Effector CD8-positive, alpha-beta T cell (primary cell): ENCODE results near the gene ERCC6L2.

Source experiments
- DNase-seq: peaks from one replicate; lab custom pipeline; 2025; lab: John Stamatoyannopoulos, UW

Gene ERCC6L2

GRCh38 chr9:95927271-95928004 lies 51.9 kb downstream of the ERCC6L2 start:
- DNase-seq = no peak

- no peak for DNase-seq
Measured at GRCh38 chr9:95930277-95930676, 54.8 kb downstream of the ERCC6L2 start.

GRCh38 chr9:95935861-95936578 lies 60.5 kb downstream of the ERCC6L2 start:
- DNase-seq = no peak

- no peak for DNase-seq
Measured at GRCh38 chr9:95936579-95937075, 61.1 kb downstream of the ERCC6L2 start.

- no peak for DNase-seq
Measured at GRCh38 chr9:95937131-95937530, 61.6 kb downstream of the ERCC6L2 start.

- no peak for DNase-seq
Measured at GRCh38 chr9:95938724-95939123, 63.2 kb downstream of the ERCC6L2 start.

GRCh38 chr9:95939472-95939871 lies 64.0 kb downstream of the ERCC6L2 start:
- no peak for DNase-seq

GRCh38 chr9:95940265-95940664 lies 64.8 kb downstream of the ERCC6L2 start:
- no peak for DNase-seq

GRCh38 chr9:95942016-95942415 lies 66.5 kb downstream of the ERCC6L2 start:
- no peak for DNase-seq

GRCh38 chr9:95947118-95947517 lies 71.6 kb downstream of the ERCC6L2 start:
- no peak for DNase-seq

- DNase-seq = no peak
Measured at GRCh38 chr9:95952471-95952870, 77.0 kb downstream of the ERCC6L2 start.

GRCh38 chr9:95953986-95954385 lies 78.5 kb downstream of the ERCC6L2 start:
- DNase-seq = no peak

GRCh38 chr9:95954940-95955339 lies 79.4 kb downstream of the ERCC6L2 start:
- DNase-seq = no peak

GRCh38 chr9:95962936-95963335 lies 87.4 kb downstream of the ERCC6L2 start:
- DNase-seq = no peak

- no peak for DNase-seq
Measured at GRCh38 chr9:95963659-95964058, 88.2 kb downstream of the ERCC6L2 start.

- DNase-seq = no peak
Measured at GRCh38 chr9:95966306-95966705, 90.8 kb downstream of the ERCC6L2 start.

- DNase-seq = no peak
Measured at GRCh38 chr9:95970317-95970716, 94.8 kb downstream of the ERCC6L2 start.

GRCh38 chr9:95971815-95972214 lies 96.3 kb downstream of the ERCC6L2 start:
- DNase-seq = no peak

GRCh38 chr9:95974389-95974788 lies 98.9 kb downstream of the ERCC6L2 start:
- DNase-seq = no peak

- DNase-seq = no peak
Measured at GRCh38 chr9:95977371-95977770, 101.9 kb downstream of the ERCC6L2 start.

GRCh38 chr9:95978106-95978505 lies 102.6 kb downstream of the ERCC6L2 start:
- no peak for DNase-seq

- no peak for DNase-seq
Measured at GRCh38 chr9:95979446-95979845, 104.0 kb downstream of the ERCC6L2 start.
